Rectal smooth muscle tissue (tissue), 1 donor: Measurements from ENCODE around the gene PLA2G3.

ENCODE experiments used
- H3K27ac ChIP-seq: one replicate; pipeline ENCODE4 v1.7.0; 2013; ENCODE audit warnings: low read depth, low read length, inconsistent platforms
- H3K27me3 ChIP-seq: one replicate; pipeline ENCODE4 v1.7.0; 2013; ENCODE audit warnings: low read length; ENCODE audit not compliant: control insufficient read depth, insufficient read depth
- H3K36me3 ChIP-seq: one replicate; pipeline ENCODE4 v1.7.0; 2013; ENCODE audit warnings: low read length; ENCODE audit not compliant: control insufficient read depth, insufficient read depth
- H3K4me1 ChIP-seq: one replicate; pipeline ENCODE4 v1.7.0; 2013; ENCODE audit warnings: low read length; ENCODE audit not compliant: control insufficient read depth, insufficient read depth
- H3K4me3 ChIP-seq: one replicate; pipeline ENCODE4 v1.7.0; 2013; ENCODE audit warnings: low read length
- H3K9ac ChIP-seq: one replicate; pipeline ENCODE4 v1.7.0; 2013; ENCODE audit warnings: low read length

PLA2G3 gene

DNA sequence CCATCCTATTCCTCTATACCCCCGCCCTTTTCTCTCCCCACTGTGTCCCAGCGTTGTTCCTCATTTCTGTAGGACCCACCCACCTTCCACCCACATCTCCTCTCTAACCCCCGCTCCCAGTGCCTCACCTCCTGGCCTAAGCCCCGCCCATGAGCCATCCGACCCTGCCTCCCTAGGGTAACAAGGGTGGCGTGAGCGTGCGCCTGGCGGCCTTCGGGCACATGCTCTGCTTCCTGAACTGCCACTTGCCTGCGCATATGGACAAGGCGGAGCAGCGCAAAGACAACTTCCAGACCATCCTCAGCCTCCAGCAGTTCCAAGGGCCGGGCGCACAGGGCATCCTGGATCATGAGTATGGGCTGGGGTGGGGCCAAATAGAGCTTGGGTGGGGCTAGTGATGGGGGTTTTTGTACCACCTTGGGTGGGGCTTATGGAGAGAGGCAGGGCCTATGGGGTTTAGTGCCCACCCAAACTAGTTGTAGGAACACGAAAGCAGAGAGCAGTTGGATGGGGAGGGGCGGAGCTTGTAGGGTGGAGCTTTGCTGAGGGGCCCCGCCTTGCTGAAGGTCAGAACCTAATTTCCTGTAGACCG is 13.0 kb downstream of the PLA2G3 start:
- H3K27me3 ChIP-seq: no peaks in the 10 kb centered on the region
- H3K9ac ChIP-seq: no peak overlapping the region
- peaks cover 7% of the 10 kb centered on the region for H3K4me1 ChIP-seq
- no peak overlapping the region for H3K27ac ChIP-seq
- H3K4me3 ChIP-seq: no peak overlapping the region
- H3K36me3 ChIP-seq: no peaks in the 10 kb centered on the region

GRCh38 chr22:31126869-31127175 is 13.5 kb downstream of the PLA2G3 start:
- no peaks in the 10 kb centered on the region for H3K36me3 ChIP-seq
- peaks cover 9% of the 10 kb centered on the region for H3K4me1 ChIP-seq

DNA sequence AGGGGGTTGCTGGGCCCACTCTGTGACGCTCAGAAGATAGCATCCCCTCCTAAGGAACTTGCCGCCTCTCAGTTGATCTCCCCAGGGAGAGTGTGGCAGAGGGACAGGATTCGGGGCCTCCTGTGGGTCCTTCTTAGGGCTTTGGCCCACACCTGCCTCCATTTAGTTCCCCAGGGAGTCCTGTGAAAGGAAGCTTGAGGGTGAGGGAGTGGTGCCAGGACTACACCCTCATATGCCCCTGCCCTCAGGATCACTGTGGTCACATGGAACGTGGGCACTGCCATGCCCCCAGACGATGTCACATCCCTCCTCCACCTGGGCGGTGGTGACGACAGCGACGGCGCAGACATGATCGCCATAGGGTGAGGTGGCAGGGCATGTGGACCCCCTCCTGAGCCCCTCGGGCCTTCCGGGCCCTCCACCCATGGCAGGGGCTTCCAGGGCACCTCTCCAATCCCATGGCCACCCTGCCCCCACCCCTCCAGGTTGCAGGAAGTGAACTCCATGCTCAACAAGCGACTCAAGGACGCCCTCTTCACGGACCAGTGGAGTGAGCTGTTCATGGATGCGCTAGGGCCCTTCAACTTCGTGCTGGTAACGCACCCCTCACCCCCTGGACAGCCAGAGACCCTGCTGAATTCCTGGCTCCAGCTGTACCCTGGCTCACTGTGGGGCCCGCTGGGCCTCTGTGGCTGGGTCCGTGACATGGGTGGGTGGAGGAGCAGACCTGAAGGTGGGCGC is 14.0 kb downstream of the PLA2G3 start:
- Histone ChIP-seq H3K27me3 (no peaks in the 10 kb centered on the region), H3K4me1 (peaks cover 9% of the 10 kb centered on the region), H3K4me3 (no peak overlapping the region), H3K27ac (no peak overlapping the region), H3K9ac (no peak overlapping the region), H3K36me3 (no peaks in the 10 kb centered on the region)

More at GRCh38 chr22:31126869-31127175, 13.5 kb downstream of the PLA2G3 start:
- Histone ChIP-seq H3K9ac (no peak overlapping the region), H3K27me3 (no peaks in the 10 kb centered on the region), H3K4me3 (no peak overlapping the region), H3K27ac (no peak overlapping the region)

- Histone ChIP-seq H3K9ac (no peak overlapping the region), H3K27me3 (no peaks in the 10 kb centered on the region), H3K27ac (no peak overlapping the region), H3K4me1 (peaks cover 9% of the 10 kb centered on the region), H3K36me3 (no peaks in the 10 kb centered on the region), H3K4me3 (no peak overlapping the region)
Observed at GRCh38 chr22:31125521-31126117, 14.7 kb downstream of the PLA2G3 start.

DNA sequence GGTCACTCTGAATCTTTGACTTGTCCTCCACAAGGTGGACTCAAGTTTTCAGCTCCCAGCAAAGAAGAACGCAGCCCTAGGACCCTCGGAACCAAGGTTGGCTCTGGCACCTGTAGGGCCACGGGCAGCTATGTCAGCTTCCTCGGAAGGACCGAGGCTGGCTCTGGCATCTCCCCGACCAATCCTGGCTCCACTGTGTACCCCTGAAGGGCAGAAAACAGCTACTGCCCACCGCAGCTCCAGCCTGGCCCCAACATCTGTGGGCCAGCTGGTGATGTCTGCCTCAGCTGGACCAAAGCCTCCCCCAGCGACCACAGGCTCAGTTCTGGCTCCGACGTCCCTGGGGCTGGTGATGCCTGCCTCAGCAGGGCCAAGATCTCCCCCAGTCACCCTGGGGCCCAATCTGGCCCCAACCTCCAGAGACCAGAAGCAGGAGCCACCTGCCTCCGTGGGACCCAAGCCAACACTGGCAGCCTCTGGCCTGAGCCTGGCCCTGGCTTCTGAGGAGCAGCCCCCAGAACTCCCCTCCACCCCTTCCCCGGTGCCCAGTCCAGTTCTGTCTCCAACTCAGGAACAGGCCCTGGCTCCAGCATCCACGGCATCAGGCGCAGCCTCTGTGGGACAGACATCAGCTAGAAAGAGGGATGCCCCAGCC is 15.4 kb downstream of the PLA2G3 start:
- Histone ChIP-seq H3K36me3 (no peaks in the 10 kb centered on the region), H3K4me1 (peaks cover 9% of the 10 kb centered on the region), H3K27me3 (no peaks in the 10 kb centered on the region), H3K27ac (no peak overlapping the region), H3K4me3 (no peak overlapping the region), H3K9ac (no peak overlapping the region)

DNA sequence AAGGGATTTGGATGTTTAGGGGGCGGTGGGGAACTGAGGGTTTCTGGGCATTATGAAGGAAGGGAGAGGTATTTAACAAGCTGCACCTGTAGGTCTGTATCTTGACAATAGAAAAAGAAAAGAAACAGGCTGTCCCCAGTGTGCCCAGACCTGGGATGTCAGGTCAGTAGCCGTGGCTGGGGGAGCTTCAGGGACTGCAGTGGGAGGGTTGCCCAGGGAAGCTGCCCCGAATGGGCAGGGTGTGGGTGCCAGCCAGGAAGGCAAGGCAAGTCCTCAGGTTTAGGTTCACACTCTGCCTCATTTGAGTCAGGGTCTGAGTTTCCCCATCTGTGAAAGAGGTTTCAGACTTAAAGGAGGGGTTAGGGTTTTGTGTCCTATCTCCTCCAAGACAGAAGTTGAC is 16.0 kb downstream of the PLA2G3 start:
- Histone ChIP-seq H3K27ac (no peak overlapping the region), H3K9ac (no peak overlapping the region), H3K4me1 (peaks cover 9% of the 10 kb centered on the region), H3K4me3 (no peak overlapping the region), H3K27me3 (no peaks in the 10 kb centered on the region), H3K36me3 (no peaks in the 10 kb centered on the region)

DNA sequence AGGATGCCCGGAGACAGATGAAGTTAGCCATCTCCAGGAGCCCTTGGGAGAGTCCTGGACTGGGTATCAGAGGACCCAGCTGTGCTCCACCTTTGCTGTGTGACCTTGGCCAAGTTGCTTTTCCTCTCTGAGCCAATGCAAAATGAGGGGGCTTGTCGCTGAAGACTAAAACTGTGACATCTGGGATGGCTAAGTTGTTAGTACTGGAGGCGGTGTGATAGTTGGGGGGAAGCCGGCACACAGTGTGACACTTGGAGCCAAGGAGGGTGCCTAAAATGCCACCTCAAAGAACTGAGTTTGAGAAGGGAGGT is 17.1 kb downstream of the PLA2G3 start:
- no peak overlapping the region for H3K27ac ChIP-seq
- H3K4me3 ChIP-seq: peak overlapping the region; percentile 65
- H3K27me3 ChIP-seq: no peaks in the 10 kb centered on the region
- no peaks in the 10 kb centered on the region for H3K36me3 ChIP-seq
- peaks cover 9% of the 10 kb centered on the region for H3K4me1 ChIP-seq
- peak overlapping the region; percentile 49 for H3K9ac ChIP-seq

- Histone ChIP-seq H3K9ac (peak within 1 kb of the TSS; percentile 49), H3K36me3 (no peaks in the 10 kb centered on the region), H3K4me1 (peaks cover 9% of the 10 kb centered on the region), H3K27me3 (no peaks in the 10 kb centered on the region), H3K27ac (no peak within 1 kb of the TSS), H3K4me3 (peak within 1 kb of the TSS; percentile 65)
Observed at GRCh38 chr22:31122532-31123291, 17.6 kb downstream of the PLA2G3 start, which contains the start of gene INPP5J. TSS of gene INPP5J (plus strand) at chr22:31122966. CDS start at chr22:31123015, 49 bp downstream.

DNA sequence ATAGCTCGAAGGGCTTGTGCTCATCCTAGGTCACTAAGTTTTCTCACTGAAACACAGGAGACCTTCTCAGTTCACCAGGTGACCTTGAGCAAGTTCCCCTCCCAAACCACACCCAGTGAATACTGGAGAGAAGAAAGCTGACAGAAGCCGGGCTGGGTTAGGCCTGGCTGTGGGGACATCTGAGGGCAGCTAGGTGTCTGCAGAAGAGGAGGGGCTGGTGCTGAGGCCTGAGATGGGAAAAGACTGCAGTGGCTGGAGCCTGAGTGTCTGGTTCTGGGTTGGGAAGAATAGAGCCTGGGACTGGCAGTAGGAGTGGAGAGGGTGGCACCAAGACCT is 18.1 kb downstream of the PLA2G3 start:
- peaks cover 9% of the 10 kb centered on the region for H3K4me1 ChIP-seq
- no peak overlapping the region for H3K27ac ChIP-seq

DNA sequence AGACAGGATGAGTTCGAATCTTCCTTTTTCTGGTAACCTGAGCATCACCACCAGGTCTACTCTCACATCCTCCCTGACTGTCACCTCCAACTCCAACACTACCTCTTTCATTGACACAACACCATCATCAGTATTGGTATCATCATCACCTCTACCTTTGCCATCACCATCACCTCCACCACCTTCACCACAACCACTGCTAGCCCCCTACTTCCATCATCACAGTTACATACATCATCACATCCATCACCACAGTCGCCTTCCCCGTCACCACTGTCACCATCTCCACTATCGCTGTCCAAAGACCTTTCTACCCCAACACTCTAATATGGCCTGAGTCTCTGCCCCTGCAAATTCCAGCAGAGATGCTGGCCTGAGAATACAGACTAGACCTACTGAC is 18.9 kb downstream of the PLA2G3 start:
- peaks cover 9% of the 10 kb centered on the region for H3K4me1 ChIP-seq
- no peaks in the 10 kb centered on the region for H3K27me3 ChIP-seq
- H3K4me3 ChIP-seq: no peak overlapping the region
- H3K9ac ChIP-seq: no peak overlapping the region
- H3K27ac ChIP-seq: no peak overlapping the region
- no peaks in the 10 kb centered on the region for H3K36me3 ChIP-seq

More for the DNA sequence above, 18.1 kb downstream of the PLA2G3 start:
- Histone ChIP-seq H3K36me3 (no peaks in the 10 kb centered on the region), H3K4me3 (peak overlapping the region; percentile 65), H3K9ac (no peak overlapping the region), H3K27me3 (no peaks in the 10 kb centered on the region)

DNA sequence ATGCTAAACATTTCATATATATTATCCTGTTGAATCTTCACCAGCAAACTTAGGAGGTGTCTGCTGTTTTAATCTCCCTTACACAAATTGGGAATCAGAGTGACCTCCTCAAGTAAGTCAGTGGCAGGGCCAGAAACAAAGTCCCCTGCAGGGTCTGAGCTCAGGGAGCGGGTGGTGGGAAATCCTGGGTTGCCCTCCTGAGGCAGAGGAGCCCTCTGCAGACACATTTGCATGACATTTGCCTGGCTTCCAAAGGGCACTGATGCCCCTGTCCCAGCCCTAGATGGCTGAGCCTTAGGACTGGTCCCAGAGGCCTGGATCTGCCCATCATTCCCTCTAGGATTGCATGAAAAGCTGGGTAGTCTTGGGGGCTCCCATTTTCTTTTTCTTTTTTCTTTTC is 19.7 kb downstream of the PLA2G3 start:
- Histone ChIP-seq H3K4me3 (no peak overlapping the region), H3K9ac (no peak overlapping the region), H3K4me1 (peaks cover 9% of the 10 kb centered on the region), H3K27me3 (no peaks in the 10 kb centered on the region), H3K36me3 (no peaks in the 10 kb centered on the region), H3K27ac (no peak overlapping the region)

DNA sequence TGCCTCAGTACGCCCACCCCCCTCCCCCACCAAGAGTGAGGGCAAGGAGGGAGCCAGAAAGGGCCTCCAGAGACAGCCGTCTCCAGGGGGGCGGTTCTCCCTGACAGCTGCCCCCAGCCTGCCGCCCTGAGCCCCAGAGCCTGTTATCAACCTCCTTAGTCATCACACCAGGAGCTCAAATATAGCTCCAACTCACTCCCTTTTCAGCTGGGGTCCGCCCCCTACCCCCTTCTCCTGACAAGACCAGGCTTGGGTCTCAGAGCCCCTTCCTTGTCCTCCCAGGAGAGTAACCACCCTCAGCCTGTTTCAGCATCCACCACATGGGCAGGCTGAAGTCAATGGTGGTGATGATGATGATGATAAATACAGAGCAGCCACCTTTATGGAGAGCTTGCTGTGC is 20.1 kb downstream of the PLA2G3 start:
- Histone ChIP-seq H3K4me1 (peaks cover 9% of the 10 kb centered on the region), H3K27me3 (no peaks in the 10 kb centered on the region), H3K27ac (no peak overlapping the region), H3K9ac (no peak overlapping the region), H3K4me3 (no peak overlapping the region), H3K36me3 (no peaks in the 10 kb centered on the region)
